Stimulated activated memory B cell treated with anti-CD40 and anti-IgM and Interleukin-4, amounts not matched to agents 10 μg/mL and 1 μg/mL and 100 μg/mL, for 72 hours (primary cell): ENCODE data around the gene RBM10.

Experiments
- ATAC-seq: fragments of 150-1000 bp; cut with Tn5 transposase; 2 replicates; pipeline ENCODE4 v1.10.0; 2021
- H3K27ac Mint-ChIP-seq: one replicate; pipeline ENCODE4 v1.8.0; 2022; ENCODE audit warnings: mild to moderate bottlenecking, mixed read lengths
- H3K27me3 Mint-ChIP-seq: one replicate; pipeline ENCODE4 v1.8.0; 2022; ENCODE audit warnings: mixed read lengths
- H3K36me3 Mint-ChIP-seq: one replicate; pipeline ENCODE4 v1.8.0; 2022; ENCODE audit warnings: mixed read lengths
- H3K4me1 Mint-ChIP-seq: one replicate; pipeline ENCODE4 v1.8.0; 2022; ENCODE audit warnings: mixed read lengths
- H3K4me3 Mint-ChIP-seq: one replicate; pipeline ENCODE4 v1.8.0; 2022; ENCODE audit warnings: mild to moderate bottlenecking, moderate library complexity, mixed read lengths
- H3K9me3 Mint-ChIP-seq: one replicate; pipeline ENCODE4 v1.8.0; 2022; ENCODE audit warnings: mixed read lengths

Gene RBM10

GRCh38 chrX:47198026-47198686 lies 53.1 kb downstream of the RBM10 start:
- Mint-ChIP-seq H3K27ac (no peak overlapping the region), H3K4me3 (no peak overlapping the region), H3K27me3 (no peaks in the 10 kb centered on the region), H3K9me3 (no peaks in the 10 kb centered on the region), H3K4me1 (peaks cover 38% of the 10 kb centered on the region), H3K36me3 (peaks cover 41% of the 10 kb centered on the region)
- no peak for ATAC-seq

GRCh38 chrX:47198687-47199080 lies 53.7 kb downstream of the RBM10 start:
- H3K36me3 Mint-ChIP-seq = peaks cover 44% of the 10 kb centered on the region

GRCh38 chrX:47199286-47199685 lies 54.3 kb downstream of the RBM10 start:
- Mint-ChIP-seq H3K9me3 (no peaks in the 10 kb centered on the region), H3K27ac (no peak overlapping the region), H3K4me3 (no peak overlapping the region), H3K4me1 (peaks cover 34% of the 10 kb centered on the region), H3K27me3 (no peaks in the 10 kb centered on the region), H3K36me3 (peaks cover 49% of the 10 kb centered on the region)
- no peak for ATAC-seq

More at GRCh38 chrX:47198687-47199080, 53.7 kb downstream of the RBM10 start:
- no peak for ATAC-seq
- peaks cover 35% of the 10 kb centered on the region for H3K4me1 Mint-ChIP-seq
- H3K27ac Mint-ChIP-seq = no peak overlapping the region
- no peak overlapping the region for H3K4me3 Mint-ChIP-seq
- H3K9me3 Mint-ChIP-seq = no peaks in the 10 kb centered on the region
- no peaks in the 10 kb centered on the region for H3K27me3 Mint-ChIP-seq

GRCh38 chrX:47200385-47201150 lies 55.5 kb downstream of the RBM10 start:
- Mint-ChIP-seq H3K9me3 (no peaks in the 10 kb centered on the region), H3K36me3 (peaks cover 57% of the 10 kb centered on the region), H3K27ac (no peak overlapping the region), H3K4me1 (peaks cover 21% of the 10 kb centered on the region), H3K4me3 (no peak overlapping the region), H3K27me3 (no peaks in the 10 kb centered on the region)
- ATAC-seq = no peak

GRCh38 chrX:47201345-47201944 lies 56.4 kb downstream of the RBM10 start:
- Mint-ChIP-seq H3K27me3 (no peaks in the 10 kb centered on the region), H3K27ac (no peak overlapping the region), H3K4me3 (no peak overlapping the region), H3K36me3 (peaks cover 48% of the 10 kb centered on the region), H3K9me3 (no peaks in the 10 kb centered on the region), H3K4me1 (peaks cover 12% of the 10 kb centered on the region)
- ATAC-seq = no peak

- Mint-ChIP-seq H3K4me1 (peaks cover 3% of the 10 kb centered on the region), H3K27ac (no peak overlapping the region), H3K4me3 (no peak overlapping the region), H3K9me3 (no peaks in the 10 kb centered on the region), H3K36me3 (peaks cover 55% of the 10 kb centered on the region), H3K27me3 (no peaks in the 10 kb centered on the region)
- no peak for ATAC-seq
Observed at GRCh38 chrX:47202316-47202715, 57.3 kb downstream of the RBM10 start.

- no peak overlapping the region for H3K4me3 Mint-ChIP-seq
- no peak overlapping the region for H3K27ac Mint-ChIP-seq
- ATAC-seq = no peak
- no peaks in the 10 kb centered on the region for H3K4me1 Mint-ChIP-seq
- H3K36me3 Mint-ChIP-seq = peaks cover 56% of the 10 kb centered on the region
- no peaks in the 10 kb centered on the region for H3K27me3 Mint-ChIP-seq
- H3K9me3 Mint-ChIP-seq = no peaks in the 10 kb centered on the region
Observed at GRCh38 chrX:47202877-47203276, 57.9 kb downstream of the RBM10 start.

- H3K27me3 Mint-ChIP-seq = no peaks in the 10 kb centered on the region
- H3K4me1 Mint-ChIP-seq = no peaks in the 10 kb centered on the region
- H3K36me3 Mint-ChIP-seq = peaks cover 46% of the 10 kb centered on the region
- ATAC-seq = no peak
- H3K9me3 Mint-ChIP-seq = no peaks in the 10 kb centered on the region
- H3K27ac Mint-ChIP-seq = no peak overlapping the region
- no peak overlapping the region for H3K4me3 Mint-ChIP-seq
Observed at GRCh38 chrX:47204970-47205369, 59.9 kb downstream of the RBM10 start.

- Mint-ChIP-seq H3K27me3 (no peaks in the 10 kb centered on the region), H3K36me3 (peaks cover 44% of the 10 kb centered on the region), H3K4me1 (no peaks in the 10 kb centered on the region), H3K4me3 (no peak overlapping the region), H3K9me3 (no peaks in the 10 kb centered on the region), H3K27ac (no peak overlapping the region)
- ATAC-seq = no peak
Observed at GRCh38 chrX:47206316-47206715, 61.3 kb downstream of the RBM10 start.

- Mint-ChIP-seq H3K4me1 (no peaks in the 10 kb centered on the region), H3K36me3 (peaks cover 40% of the 10 kb centered on the region)
Observed at GRCh38 chrX:47208108-47208507, 63.1 kb downstream of the RBM10 start.

GRCh38 chrX:47209508-47210238 lies 64.7 kb downstream of the RBM10 start:
- H3K27ac Mint-ChIP-seq = no peak overlapping the region
- no peak overlapping the region for H3K4me3 Mint-ChIP-seq
- H3K36me3 Mint-ChIP-seq = peaks cover 43% of the 10 kb centered on the region
- no peak for ATAC-seq
- no peaks in the 10 kb centered on the region for H3K9me3 Mint-ChIP-seq
- no peaks in the 10 kb centered on the region for H3K4me1 Mint-ChIP-seq
- H3K27me3 Mint-ChIP-seq = no peaks in the 10 kb centered on the region

More at GRCh38 chrX:47208108-47208507, 63.1 kb downstream of the RBM10 start:
- no peak for ATAC-seq
- Mint-ChIP-seq H3K27ac (no peak overlapping the region), H3K4me3 (no peak overlapping the region), H3K9me3 (no peaks in the 10 kb centered on the region), H3K27me3 (no peaks in the 10 kb centered on the region)

- H3K9me3 Mint-ChIP-seq = no peaks in the 10 kb centered on the region
- H3K4me1 Mint-ChIP-seq = peaks cover under 1% of the 10 kb centered on the region
- no peak for ATAC-seq
- peaks cover 42% of the 10 kb centered on the region for H3K36me3 Mint-ChIP-seq
- no peaks in the 10 kb centered on the region for H3K27me3 Mint-ChIP-seq
- H3K4me3 Mint-ChIP-seq = no peak overlapping the region
- H3K27ac Mint-ChIP-seq = no peak overlapping the region
Observed at GRCh38 chrX:47210661-47211425, 65.8 kb downstream of the RBM10 start.

GRCh38 chrX:47212381-47213293 lies 67.6 kb downstream of the RBM10 start:
- Mint-ChIP-seq H3K4me1 (peaks cover 18% of the 10 kb centered on the region), H3K27ac (peak overlapping the region; percentile 61), H3K36me3 (peaks cover 45% of the 10 kb centered on the region)

More at GRCh38 chrX:47212381-47213293, 67.6 kb downstream of the RBM10 start:
- no peak overlapping the region for H3K4me3 Mint-ChIP-seq
- H3K27me3 Mint-ChIP-seq = no peaks in the 10 kb centered on the region
- H3K9me3 Mint-ChIP-seq = no peaks in the 10 kb centered on the region
- no peak for ATAC-seq
